ENCODE data around the gene MTMR4.
"Not testable (repeated sequence)": the region's sequence is repeated elsewhere in the genome, so short reads cannot be mapped to it uniquely, and the experiment has no call there.

Gene MTMR4

GRCh38 chr17:58491510-58492045 lies 22.9 kb downstream of the MTMR4 start:
- no peak for DNase-seq

- no peak for DNase-seq
These were observed 26.0 kb downstream of the MTMR4 start for GRCh38 chr17:58488428-58488890.

- DNase-seq, result peak; percentile 68
These were observed 26.6 kb downstream of the MTMR4 start, which contains the start of gene HSF5 for GRCh38 chr17:58487589-58488427. HSF5 (minus strand) TSS chr17:58488408; CDS start chr17:58488274, 134 bp downstream.

GRCh38 chr17:58484600-58484999 lies 29.8 kb downstream of the MTMR4 start:
- no peak for DNase-seq

- DNase-seq, result not testable (repeated sequence)
These were observed 32.6 kb downstream of the MTMR4 start for GRCh38 chr17:58481798-58482197.

- no peak for DNase-seq
These were observed 34.3 kb downstream of the MTMR4 start for GRCh38 chr17:58480090-58480489.

- DNase-seq, result no peak
These were observed 37.6 kb downstream of the MTMR4 start for GRCh38 chr17:58476812-58477211.

GRCh38 chr17:58475985-58476384 lies 38.5 kb downstream of the MTMR4 start:
- no peak for DNase-seq

GRCh38 chr17:58470356-58470755 lies 44.1 kb downstream of the MTMR4 start:
- DNase-seq, result no peak

- DNase-seq, result no peak
These were observed 45.5 kb downstream of the MTMR4 start for GRCh38 chr17:58468944-58469343.

- no peak for DNase-seq
These were observed 58.9 kb downstream of the MTMR4 start for GRCh38 chr17:58455491-58455890.

- no peak for DNase-seq
These were observed 61.7 kb downstream of the MTMR4 start for GRCh38 chr17:58452738-58453137.

- DNase-seq, result peak; percentile 56
These were observed 67.1 kb downstream of the MTMR4 start for GRCh38 chr17:58447039-58447975.

- DNase-seq, result no peak
These were observed 68.4 kb downstream of the MTMR4 start for GRCh38 chr17:58446086-58446485.

Data from activated CD4-positive, alpha-beta T cell treated with anti-CD3 and anti-CD28 coated beads, Interleukin-2, amount 50 U/mL, for 1 hour (primary cell).